SK-N-DZ (cell line): ENCODE data around the gene CD68.
"Not testable (repeated sequence)": the region's sequence is repeated elsewhere in the genome, so short reads cannot be mapped to it uniquely, and the experiment has no call there.

Experiments used
- DNase-seq: peaks from one replicate; pipeline ENCODE4 v3.0.0-alpha.2; 2015; ENCODE audit warnings: low spot score
- small RNA-seq, 2 experiments: library from RNA; depleted of rRNA; stranded (forward); fragments of <200 nt; gene quantifications; one replicate each; pipeline ENCODE3, GENCODE V24; 2014

CD68 gene

DNA sequence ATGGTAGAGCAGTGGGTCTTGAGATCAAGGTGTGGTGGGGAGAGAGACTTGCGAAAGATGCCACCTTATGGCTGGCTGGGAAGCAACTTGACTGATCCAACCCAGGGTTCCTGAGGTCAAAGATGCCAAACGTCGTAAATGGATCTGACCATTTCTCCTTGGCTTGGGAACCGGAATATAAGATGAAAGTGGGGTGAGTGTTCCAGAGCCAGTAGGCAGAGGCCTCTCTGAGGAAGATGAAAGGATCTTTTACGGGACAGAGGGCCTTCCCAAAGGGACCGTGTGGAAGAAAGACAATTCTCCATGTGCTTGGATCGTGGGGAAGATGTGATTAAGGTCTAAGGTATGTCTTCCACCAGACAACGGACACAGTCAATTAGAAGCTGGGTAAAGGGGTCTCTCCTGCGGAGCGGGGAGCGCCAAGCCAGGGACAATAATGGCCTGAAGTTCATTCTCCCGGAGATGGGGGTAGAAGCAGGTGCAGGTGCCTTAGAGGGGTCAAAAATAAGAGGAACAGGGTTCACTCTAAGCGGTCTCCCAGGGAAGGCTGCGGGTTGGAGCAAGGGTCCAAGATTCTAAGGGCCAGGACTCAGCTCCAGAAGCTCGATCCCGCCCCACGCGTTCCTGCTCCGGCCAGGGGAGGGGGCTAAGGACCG, 34.5 kb downstream of the CD68 start:
- DNase-seq = no peak

DNA sequence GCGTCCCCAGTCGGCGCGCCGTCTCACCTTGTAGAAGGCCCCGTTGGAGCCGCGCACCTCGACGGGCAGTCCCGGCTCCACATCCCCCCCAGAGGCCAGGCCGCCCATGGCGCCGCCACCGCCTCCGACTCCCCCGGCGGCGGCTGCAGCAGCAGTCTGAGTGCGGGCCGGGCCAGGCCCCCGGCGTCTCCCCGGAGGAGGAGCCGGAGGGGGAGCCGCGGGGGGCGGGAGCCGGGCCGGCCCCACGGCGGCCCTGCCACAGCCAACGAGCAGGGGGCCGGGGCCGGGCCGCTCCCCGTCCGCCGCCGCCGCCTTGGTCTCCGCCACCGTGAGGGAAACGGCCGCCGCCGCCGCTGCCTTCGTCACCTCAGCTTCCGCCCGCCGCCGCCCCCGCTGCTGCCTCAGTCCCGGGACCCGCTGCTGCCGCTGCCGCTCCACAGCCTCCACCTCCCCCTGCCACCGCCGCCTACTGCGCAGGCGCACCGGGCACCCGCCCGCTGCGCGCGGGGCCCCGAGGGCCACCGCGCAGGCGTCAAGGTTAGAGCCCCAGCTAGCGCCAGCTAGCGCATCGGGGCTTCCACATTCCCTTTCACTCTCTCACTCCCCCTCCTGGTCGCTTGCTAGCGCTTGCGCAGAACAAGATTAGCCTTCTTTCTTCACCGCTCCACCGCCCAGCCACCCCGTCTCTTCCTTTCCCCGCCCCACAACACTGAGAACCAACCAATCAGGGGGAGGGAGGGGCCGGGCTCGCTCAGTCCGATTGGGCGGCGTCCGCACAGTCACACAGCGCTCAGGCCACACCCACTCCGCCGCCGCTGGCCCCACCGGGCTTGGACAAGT, 35.2 kb downstream of the CD68 start, which contains the start of gene FXR2:
Gene FXR2, minus strand, starts transcription at position 473 of the 840 bp plus-strand sequence. Its CDS starts 365 bp downstream, at position 108.
- DNase-seq = peak; percentile 100

DNA sequence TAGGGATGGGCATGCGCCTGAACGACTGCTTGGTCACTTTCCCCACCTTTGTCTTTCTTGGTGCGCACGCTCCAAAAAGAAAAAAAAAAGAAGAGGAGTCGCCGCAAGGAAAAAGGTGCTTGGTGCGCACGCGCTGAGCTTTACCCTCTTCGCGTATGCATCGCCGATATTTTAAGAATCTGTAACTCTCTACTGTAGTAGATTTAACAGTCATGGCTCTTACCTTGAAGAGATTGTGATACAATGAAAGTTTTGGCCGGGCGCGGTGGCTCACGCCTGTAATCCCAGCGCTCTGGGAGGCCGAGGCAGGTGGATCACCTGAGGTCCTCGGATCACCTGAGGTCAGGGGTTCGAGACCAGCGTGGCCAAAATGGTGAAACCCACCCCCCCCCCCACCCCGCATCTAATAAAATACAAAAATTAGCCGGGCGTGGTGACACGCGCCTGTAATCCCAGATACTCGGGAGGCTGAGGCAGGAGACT, 35.9 kb downstream of the CD68 start:
- DNase-seq = no peak

DNA sequence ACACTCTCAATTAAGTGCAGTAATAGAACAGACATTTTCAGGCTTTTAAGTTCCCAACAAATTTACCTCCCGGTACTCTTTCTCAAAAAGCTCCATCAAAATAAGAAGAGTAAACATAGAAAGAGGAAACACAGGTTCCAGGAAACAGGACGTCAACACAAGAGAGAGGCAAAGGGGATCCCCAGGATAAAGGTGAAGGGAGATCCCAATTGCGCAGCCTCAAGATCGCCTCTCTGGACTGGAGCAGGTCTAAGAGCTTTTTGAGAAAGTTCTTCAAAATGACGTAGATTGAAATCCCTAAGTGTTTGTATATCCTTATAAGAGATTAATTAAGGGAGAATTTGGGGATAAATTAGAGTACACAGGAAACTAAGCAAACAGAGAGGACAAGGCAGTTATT, 39.2 kb downstream of the CD68 start:
- no peak for DNase-seq

DNA sequence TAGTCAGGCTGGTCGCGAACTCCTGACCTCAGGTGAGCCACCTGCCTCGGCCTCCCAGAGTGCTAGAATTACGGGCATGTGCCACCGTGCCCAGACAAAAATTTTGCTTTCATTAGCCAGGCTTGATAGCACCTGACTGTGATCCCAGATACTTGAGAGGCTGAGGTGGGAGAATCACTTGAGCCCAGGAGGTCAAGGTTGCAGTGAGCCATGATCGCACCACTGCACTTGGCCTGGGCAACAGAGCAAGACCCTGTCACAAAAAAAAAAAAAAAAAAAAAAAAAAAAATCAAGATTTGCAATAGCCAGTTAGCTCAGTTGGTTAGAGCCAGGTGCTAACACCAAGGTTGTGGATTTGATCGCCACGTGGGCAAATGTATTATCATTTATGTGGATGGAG, 41.4 kb downstream of the CD68 start:
- no peak for DNase-seq

DNA sequence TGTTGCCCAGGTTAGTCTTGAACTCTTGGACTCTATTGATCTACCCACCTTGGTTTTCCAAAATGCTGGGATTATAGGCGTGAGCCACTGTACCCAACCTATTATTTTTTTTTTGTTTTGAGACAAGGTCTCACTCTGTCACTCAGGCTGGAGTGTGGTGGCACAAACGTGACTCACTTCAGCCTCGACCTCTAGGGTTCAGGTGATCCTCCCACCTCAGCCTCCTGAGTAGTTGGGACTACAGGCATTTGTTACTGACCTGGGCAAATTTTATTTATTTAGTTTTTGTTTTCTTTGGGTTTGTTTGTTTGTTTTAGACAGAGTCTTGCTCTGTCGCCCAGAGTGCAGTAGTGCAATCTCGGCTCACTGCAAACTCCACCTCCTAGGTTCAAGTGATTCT, 44.2 kb downstream of the CD68 start:
- no peak for DNase-seq

DNA sequence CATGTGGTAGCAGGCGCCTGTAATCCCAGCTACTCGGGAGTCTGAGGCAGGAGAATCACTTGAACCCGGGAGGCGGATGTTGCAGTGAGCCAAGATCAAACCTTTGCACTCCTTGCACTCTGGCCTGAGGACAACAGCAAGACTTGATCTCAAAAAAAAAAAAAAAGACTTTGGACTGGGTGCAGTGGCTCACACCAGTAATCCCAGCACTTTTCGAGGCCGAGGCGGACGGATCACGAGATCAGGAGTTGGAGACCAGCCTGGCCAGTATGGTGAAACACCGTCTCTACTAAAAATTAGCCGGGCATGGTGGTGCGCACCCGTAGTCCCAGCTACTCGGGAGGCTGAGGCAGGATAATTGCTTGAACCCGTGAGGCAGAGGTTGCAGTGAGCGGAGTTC, 46.3 kb downstream of the CD68 start:
- not testable (repeated sequence) for DNase-seq

DNA sequence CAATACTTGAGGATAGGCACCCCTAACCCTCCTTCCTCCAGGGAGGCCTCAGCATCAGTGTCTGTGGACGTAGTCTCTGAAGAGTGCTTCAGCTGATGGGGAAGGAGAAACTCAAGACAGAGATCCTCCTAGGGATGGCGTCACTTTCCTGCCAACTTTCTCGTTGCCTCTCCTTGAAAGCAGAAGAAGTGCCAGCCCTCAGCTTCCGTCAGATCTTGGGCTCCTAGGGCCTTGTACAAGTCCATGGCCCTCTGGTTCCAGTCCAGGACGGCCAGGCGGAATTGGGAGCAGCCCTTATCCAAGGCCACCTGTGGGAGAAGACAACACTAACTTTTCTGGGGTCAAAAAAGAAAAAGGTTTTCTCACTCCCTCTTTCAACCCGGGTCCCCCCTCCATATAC, 46.9 kb downstream of the CD68 start:
- no peak for DNase-seq

DNA sequence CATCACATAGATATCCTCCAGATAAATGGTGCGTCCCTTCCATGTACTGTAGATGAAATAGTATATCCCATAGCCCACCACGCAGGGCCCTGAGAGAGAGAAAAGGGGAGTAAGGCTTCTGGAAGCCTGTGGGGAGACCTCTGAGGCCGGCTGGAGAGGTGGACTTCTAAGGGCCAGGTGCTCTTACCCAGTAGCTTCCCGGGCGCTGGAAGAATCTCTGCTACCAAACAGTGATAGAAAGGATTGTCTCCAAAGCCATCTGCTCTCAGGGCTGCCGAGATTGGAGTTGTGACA, 47.5 kb downstream of the CD68 start:
- DNase-seq = no peak

DNA sequence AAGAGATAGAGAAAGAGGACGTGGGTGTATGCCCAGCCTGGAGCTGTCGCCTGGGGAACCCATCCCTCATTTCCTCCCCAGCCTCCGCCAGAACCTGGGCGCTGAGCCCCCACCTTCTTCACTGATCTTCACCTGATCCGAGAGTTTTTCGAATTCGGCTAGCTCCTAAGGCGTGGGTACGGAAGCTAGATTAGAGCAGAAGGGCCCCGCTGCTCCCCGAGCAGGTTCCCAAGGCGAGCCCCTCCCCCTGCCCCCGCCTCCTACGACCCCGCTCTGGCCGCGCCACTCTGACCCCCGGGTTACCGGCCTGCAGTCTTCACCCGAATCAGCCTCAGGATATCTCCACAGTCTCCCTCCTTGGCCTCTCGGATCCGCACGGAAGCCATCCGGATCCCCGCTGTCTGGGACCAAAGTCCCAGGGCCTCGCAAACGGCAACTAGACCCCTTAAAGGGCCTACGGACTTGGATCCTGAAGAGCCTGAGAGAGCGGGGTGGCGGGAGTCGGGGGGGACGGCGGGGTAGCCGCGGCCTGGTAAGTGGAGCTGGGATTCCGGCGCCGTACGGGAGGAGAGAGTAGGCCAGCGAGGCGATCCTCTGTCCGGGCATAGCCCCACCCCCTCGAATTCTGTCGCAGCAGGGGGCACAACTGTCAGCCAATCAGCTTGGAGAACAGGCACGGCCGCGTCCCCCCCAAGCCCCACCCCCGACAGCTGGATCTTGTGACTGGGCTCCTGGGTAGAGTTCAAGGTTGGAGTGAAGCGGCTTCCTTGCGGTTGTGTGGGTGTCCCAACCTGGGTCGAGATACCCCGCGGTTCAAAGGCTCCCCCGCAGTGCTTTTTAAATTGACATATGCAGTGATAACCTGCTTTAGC, 48.0 kb downstream of the CD68 start, which contains the start of gene SAT2:
Gene SAT2, minus strand, starts transcription at position 572 of the 872 bp plus-strand sequence. Its CDS starts 186 bp downstream, at position 386.
- DNase-seq = peak; percentile 92

DNA sequence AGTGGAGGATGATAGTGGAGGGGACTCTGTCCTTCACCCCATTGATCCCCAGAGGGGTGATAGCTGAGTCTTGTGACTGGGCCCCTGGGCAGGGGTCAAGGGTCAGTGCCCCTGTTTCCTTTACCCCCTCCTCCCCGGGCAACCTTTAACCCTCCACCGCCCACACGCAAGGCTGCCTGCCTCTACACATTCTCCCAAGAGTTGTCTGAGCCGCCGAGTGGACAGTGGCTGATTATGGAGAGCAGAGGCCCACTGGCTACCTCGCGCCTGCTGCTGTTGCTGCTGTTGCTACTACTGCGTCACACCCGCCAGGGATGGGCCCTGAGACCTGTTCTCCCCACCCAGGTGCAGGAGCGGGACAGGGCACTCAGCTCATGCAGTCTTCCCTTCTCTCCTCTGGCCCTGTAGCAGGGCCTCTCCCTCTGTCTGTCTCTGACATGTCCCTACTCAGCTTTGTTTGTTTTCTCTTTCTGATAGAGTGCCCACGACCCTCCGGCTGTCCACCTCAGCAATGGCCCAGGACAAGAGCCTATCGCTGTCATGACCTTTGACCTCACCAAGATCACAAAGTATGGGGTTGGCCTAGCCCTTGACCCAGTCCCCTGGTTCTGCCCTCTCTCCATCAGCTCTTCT, 50.6 kb downstream of the CD68 start, which contains the start of gene SHBG:
Gene SHBG, plus strand, starts transcription at position 197 of the 633 bp plus-strand sequence. Its CDS starts 38 bp downstream, at position 235.
- no peak for DNase-seq

Small RNAs within 50 kb of the gene (small RNA-seq; reads per million reads assigned to genes)
- 0 reads per million in 2 experiments for gene CD68
- gene RF00019 = 0 reads per million in 2 experiments
- gene SNORA48 = 0 reads per million in 2 experiments
- gene SNORD10 = 0 reads per million in 2 experiments
